Natural killer cell (primary cell): ENCODE data around the gene FCRLB. TPM values are rescaled to one million over a fixed set of nuclear protein-coding genes. Genes with fewer than 3 reads are reported as not detected.

Experiments
- ATAC-seq, 3 donors: fragments of 150-1000 bp in 2 of 3; fragments of 200-7000 bp in 1 of 3; cut with Tn5 transposase; 1 replicate in 1 of 3; 2 replicates in 2 of 3; pipeline ENCODE4 v1.10.0; 2021; ENCODE audit warnings: mild to moderate bottlenecking in 2 of 3, moderate library complexity in 2 of 3
- DNase-seq, 2 donors: peaks; one replicate each; pipeline versions ENCODE4 v3.0.0 to v3.0.0-alpha.2; 2013 to 2021; ENCODE audit warnings: mixed read lengths in 1 of 2
- H3K27ac ChIP-seq: one replicate; pipeline ENCODE4 v1.5.1; 2013; ENCODE audit warnings: mild to moderate bottlenecking, low read length
- H3K27me3 ChIP-seq: one replicate; pipeline ENCODE4 v1.6.1; 2013; ENCODE audit warnings: low read length; ENCODE audit not compliant: control insufficient read depth, insufficient read depth
- H3K36me3 ChIP-seq: one replicate; pipeline ENCODE4 v1.6.1; 2013; ENCODE audit warnings: low read length; ENCODE audit not compliant: control insufficient read depth, insufficient read depth
- H3K4me1 ChIP-seq: one replicate; pipeline ENCODE4 v1.6.1; 2013; ENCODE audit warnings: low read length; ENCODE audit not compliant: control insufficient read depth, insufficient read depth
- H3K4me3 ChIP-seq: one replicate; pipeline ENCODE4 v1.5.1; 2013; ENCODE audit warnings: low read length
- H3K9me3 ChIP-seq: one replicate; pipeline ENCODE4 v1.6.1; 2013; ENCODE audit warnings: low read length; ENCODE audit not compliant: control insufficient read depth, insufficient read depth
- H3K27ac Mint-ChIP-seq, 2 donors: one replicate each; pipeline ENCODE4 v1.8.0; 2022; ENCODE audit warnings: mild to moderate bottlenecking in 2 of 2, mixed read lengths in 2 of 2, moderate library complexity in 1 of 2
- H3K27me3 Mint-ChIP-seq, 2 donors: one replicate each; pipeline ENCODE4 v1.8.0; 2022; ENCODE audit warnings: low read depth in 2 of 2, mixed read lengths in 2 of 2
- H3K36me3 Mint-ChIP-seq: one replicate; pipeline ENCODE4 v1.8.0; 2022; ENCODE audit warnings: mixed read lengths
- H3K4me1 Mint-ChIP-seq, 2 donors: one replicate each; pipeline ENCODE4 v1.8.0; 2022; ENCODE audit warnings: mixed read lengths in 2 of 2
- H3K4me3 Mint-ChIP-seq: one replicate; pipeline ENCODE4 v1.8.0; 2022; ENCODE audit warnings: mild to moderate bottlenecking, moderate library complexity, mixed read lengths
- H3K9me3 Mint-ChIP-seq, 2 donors: one replicate each; pipeline ENCODE4 v1.8.0; 2022; ENCODE audit warnings: mixed read lengths in 2 of 2
- CTCF ChIP-seq: fragments of 200-600 bp; IDR thresholded peaks from one replicate; pipeline ENCODE4 v1.8.0; 2022; ENCODE audit warnings: antibody characterized with exemption
- WGBS: methylation state at CpG from one replicate; pipeline ENCODE4 v1.1.7; 2013; ENCODE audit warnings: missing lambda C conversion rate; ENCODE audit not compliant: insufficient coverage; 5-methylcytosine and 5-hydroxymethylcytosine counted together
- intact Hi-C: fragments of 100-400 bp; cut with micrococcal nuclease; formaldehyde crosslinking; loops from one replicate; pipeline ENCODE4 v1.14.2; 2022
- total RNA-seq, 4 donors: library from RNA; stranded (reverse); fragments of 120-200 nt in 1 of 4; gene quantifications; one replicate each; pipeline versions ENCODE4 v1.2.3 to v1.2.4, GENCODE V29; 2013 to 2022

FCRLB gene
- total RNA-seq, 3 donors from 2014 or later (not counting 1 experiment from before 2014, with no cell fraction given) = 3.6 to 6.2 (median 5.2) TPM

- Histone ChIP-seq H3K4me1 (no peaks in the 10 kb centered on the region), H3K9me3 (no peaks in the 10 kb centered on the region), H3K36me3 (no peaks in the 10 kb centered on the region), H3K27me3 (no peaks in the 10 kb centered on the region), H3K27ac (no peak overlapping the region), H3K4me3 (no peak overlapping the region)
- no peaks in the 10 kb centered on the region for H3K9me3 Mint-ChIP-seq
- no peak for DNase-seq
- ATAC-seq = no peak
- H3K27ac Mint-ChIP-seq = no peak overlapping the region
- peaks cover 0 to 4% of the 10 kb centered on the region in 2 donors for H3K27me3 Mint-ChIP-seq
- 89% methylated on average over 5 of the region's 5 CpGs for WGBS
- no peak for TF ChIP-seq CTCF
- intact Hi-C loops = no loop called here
- H3K4me3 Mint-ChIP-seq = no peak overlapping the region
- no peaks in the 10 kb centered on the region for H3K36me3 Mint-ChIP-seq
- no peaks in the 10 kb centered on the region for H3K4me1 Mint-ChIP-seq
These were observed 44.2 kb upstream of the FCRLB start for GRCh38 chr1:161676958-161677689.

DNA sequence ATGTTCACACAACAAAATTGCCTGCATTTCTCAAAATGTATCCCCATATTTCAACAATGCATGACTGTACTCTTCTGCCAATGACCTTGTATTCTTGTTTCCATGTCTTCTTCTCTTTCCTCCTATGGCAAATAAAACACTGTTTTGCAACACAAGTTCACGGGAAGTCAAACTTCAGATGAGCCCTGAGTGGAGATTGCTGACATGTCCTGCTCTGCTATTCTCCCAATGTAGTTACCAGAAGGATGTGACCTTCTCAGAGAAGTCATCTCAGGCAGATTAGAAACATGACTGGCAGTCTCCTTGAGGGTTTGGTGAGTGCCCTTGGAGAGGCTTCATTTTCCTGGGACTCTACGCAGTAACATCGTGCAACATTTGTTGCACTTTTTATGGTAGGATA lies 42.8 kb upstream of the FCRLB start:
- ATAC-seq (no peak), DNase-seq (no peak)
- Histone ChIP-seq H3K4me3 (no peak overlapping the region), H3K36me3 (no peaks in the 10 kb centered on the region), H3K27me3 (no peaks in the 10 kb centered on the region), H3K9me3 (no peaks in the 10 kb centered on the region), H3K4me1 (no peaks in the 10 kb centered on the region), H3K27ac (no peak overlapping the region)
- H3K9me3 Mint-ChIP-seq = no peaks in the 10 kb centered on the region
- no peak for TF ChIP-seq CTCF
- intact Hi-C loops = no loop called here
- H3K4me1 Mint-ChIP-seq = no peaks in the 10 kb centered on the region
- WGBS = 86% methylated on average over 1 of the region's 3 CpGs
- H3K4me3 Mint-ChIP-seq = no peak overlapping the region
- H3K27ac Mint-ChIP-seq = no peak overlapping the region
- peaks cover 4 to 7% of the 10 kb centered on the region in 2 donors for H3K27me3 Mint-ChIP-seq
- H3K36me3 Mint-ChIP-seq = no peaks in the 10 kb centered on the region

- no peaks in the 10 kb centered on the region for H3K9me3 Mint-ChIP-seq
- H3K27ac ChIP-seq = no peak overlapping the region
- H3K27ac Mint-ChIP-seq = no peak overlapping the region
- no peak for ATAC-seq
- no peaks in the 10 kb centered on the region for H3K4me1 Mint-ChIP-seq
- peaks cover 11 to 13% of the 10 kb centered on the region in 2 donors for H3K27me3 Mint-ChIP-seq
- no peak for TF ChIP-seq CTCF
- WGBS = 81% methylated on average over 3 of the region's 3 CpGs
- no peaks in the 10 kb centered on the region for H3K36me3 ChIP-seq
- H3K27me3 ChIP-seq = no peaks in the 10 kb centered on the region
- no peaks in the 10 kb centered on the region for H3K9me3 ChIP-seq
- H3K4me3 Mint-ChIP-seq = no peak overlapping the region
- intact Hi-C loops = no loop called here
- H3K4me1 ChIP-seq = no peaks in the 10 kb centered on the region
- no peak overlapping the region for H3K4me3 ChIP-seq
- H3K36me3 Mint-ChIP-seq = no peaks in the 10 kb centered on the region
- no peak for DNase-seq
These were observed 39.5 kb upstream of the FCRLB start for GRCh38 chr1:161681879-161682278.

DNA sequence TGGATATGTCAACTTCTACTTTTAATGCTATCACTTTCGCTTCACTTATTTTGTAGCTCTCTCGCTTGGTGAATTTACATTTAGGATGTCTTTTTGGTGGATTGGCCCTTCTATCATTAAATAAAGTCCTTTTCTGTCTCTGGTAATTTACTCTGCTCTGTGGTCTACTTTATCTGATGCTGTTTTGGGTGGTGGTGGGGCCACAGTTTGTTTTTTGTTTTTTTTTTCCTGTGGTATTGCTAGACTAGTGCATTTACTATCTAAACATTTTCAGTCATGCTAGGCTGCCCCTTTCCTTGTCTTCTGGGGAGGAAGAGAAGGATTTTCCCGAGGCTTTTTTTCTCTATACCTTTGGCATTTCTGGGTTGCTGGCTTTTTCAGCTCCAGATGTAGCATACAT lies 32.4 kb upstream of the FCRLB start:
- no peak for TF ChIP-seq CTCF
- no peak overlapping the region for H3K4me3 ChIP-seq
- DNase-seq (no peak), ATAC-seq (no peak)
- Mint-ChIP-seq H3K4me3 (no peak overlapping the region), H3K4me1 (peaks cover 0 to 5% of the 10 kb centered on the region in 2 donors), H3K27me3 (peaks cover 5 to 7% of the 10 kb centered on the region in 2 donors), H3K27ac (no peak overlapping the region), H3K36me3 (no peaks in the 10 kb centered on the region), H3K9me3 (no peaks in the 10 kb centered on the region)
- no CpG with 5 or more reads among the region's 3 CpGs for WGBS
- peaks cover 2% of the 10 kb centered on the region for H3K4me1 ChIP-seq
- intact Hi-C loops = no loop called here
- H3K27ac ChIP-seq = no peak overlapping the region
- peaks cover 3% of the 10 kb centered on the region for H3K27me3 ChIP-seq
- H3K9me3 ChIP-seq = no peaks in the 10 kb centered on the region
- H3K36me3 ChIP-seq = no peaks in the 10 kb centered on the region
